Measurements from ENCODE around the gene RHD.
"Not testable (repeated sequence)": the region's sequence is repeated elsewhere in the genome, so short reads cannot be mapped to it uniquely, and the experiment has no call there.

RHD gene

DNA sequence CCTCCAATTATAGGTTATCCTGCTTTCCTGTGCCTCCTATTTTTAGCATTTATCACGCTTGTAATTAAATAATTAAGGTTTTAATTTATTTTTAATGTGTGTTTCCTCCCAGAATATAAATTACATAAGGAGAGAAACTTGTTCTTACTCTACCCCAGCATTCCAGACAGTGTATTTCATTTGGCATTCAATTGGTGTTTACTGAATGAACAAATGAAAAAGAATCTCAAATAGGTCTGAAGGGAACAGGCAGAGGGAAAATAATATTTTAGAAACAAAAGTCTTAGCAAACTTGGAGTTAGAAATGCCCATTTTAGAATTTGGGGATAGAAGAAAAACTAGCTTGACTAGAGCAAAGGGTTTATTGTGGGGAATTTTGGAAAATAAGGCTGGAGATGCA is 15.1 kb upstream of the RHD start:
- no peak for DNase-seq (ENCODE audit: low read depth in 2 of 2)

DNA sequence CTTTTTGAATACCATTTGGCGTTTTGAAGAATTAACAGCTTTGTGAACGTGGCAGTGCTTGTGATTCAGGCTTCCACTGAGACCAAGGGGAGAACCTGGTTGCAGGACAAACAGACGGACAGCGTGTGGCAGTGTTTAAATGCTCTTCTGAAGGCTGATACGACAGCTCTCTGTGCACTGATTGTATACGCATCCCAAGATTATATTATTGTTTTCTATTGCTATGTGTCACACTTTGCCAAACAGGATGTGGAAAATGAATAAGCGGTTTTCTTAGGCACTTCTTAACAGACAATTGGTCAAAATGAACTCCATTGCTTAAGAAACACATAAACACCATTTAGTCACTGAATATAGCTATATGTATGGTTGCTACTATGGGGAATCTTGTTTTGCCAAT is 12.5 kb upstream of the RHD start:
- DNase-seq (ENCODE audit: low read depth in 2 of 2): not testable (repeated sequence)

DNA sequence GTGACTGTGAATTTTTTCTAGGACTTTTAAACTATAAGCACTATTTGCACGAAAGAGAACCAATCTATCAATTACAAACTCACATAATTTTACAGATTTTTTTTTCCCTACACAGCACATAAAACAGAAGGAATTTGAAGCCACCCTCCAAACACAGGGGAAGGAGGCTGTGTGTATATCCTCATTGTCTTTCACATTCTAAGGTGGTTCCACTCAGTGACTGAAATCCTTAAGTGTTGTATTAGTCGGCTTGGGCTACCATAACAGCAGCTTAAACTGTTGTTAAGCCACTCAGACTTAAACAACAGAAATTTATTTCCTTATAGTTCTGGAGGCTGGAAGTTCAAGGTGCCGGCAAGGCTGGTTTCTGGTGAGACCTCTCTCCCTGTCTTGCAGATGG is 12.0 kb upstream of the RHD start:
- not testable (repeated sequence) for DNase-seq (ENCODE audit: low read depth in 2 of 2)

DNA sequence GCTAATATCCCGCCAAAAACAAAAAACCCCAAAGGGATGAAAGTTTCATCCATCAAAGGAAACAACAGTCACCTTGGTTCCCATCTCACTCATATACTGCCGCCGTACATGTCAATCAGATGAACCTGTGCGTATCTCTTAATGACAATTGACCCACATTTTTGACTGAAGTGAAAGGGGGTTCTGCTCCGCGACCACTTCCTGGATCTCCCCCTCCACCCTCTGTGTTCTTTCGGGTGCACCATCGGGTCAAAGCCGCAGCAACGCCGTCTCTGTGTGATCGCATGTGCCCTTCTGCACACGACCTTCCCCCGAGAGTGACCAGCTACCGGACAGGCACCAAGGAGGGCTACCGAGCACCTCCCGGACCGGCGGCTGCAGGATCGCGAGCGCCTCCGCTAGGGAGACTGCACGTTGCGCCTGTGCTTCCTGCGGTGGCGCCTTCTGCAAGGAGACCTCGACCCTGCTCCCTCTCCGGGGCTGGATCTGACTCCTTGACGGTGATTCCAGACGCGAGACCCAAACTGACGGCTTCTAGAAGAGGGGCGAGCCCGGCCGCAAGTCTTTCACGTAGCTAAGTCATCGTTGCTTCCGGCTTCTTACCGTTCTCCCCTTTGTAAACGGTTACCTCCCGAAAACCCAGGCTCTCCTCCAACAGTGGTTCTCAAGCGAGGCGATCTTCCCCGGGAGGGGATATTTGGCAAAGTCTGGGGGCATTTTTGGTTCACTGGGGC is 5.6 kb upstream of the RHD start:
- DNase-seq (ENCODE audit: low read depth in 2 of 2): not testable (repeated sequence)

DNA sequence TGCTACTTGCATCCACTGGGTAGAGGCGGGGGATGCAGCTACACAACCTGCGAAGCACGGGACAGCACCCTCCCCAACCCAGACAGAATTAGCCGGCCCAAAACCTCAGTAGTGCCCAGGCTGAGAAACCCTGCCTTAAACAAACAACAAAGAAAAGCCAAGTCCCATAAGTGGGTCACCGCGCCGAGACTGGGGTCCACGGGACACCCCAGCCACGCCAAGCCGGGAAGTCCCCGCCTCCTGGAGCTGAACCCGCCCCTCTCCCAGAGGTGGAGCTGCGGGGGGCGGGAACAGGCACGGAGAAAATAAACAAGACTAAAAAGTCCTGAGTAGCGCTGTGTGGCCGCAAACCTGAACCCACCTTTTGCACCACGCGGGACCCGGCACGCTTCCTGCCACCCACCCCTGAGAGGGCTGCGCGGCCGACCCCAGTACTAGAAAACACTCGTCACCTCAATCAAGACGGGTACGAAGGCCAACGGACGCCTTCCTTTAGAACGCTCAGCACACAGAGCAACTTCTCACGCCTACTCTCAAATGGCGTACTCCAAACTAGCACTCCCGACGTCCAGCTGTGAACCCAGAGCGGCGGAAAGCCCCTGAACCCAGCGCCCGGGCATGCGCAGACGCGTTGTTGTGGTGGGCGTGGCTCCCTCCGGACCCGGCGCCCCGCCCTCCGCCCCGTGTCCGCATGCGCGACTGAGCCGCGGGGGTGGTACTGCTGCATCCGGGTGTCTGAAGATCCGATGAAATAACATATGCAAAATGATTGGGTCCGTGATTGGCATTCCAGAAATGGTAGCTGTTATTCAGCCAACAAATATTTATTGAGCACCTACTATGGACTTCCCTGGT is 4.8 kb upstream of the RHD start:
- peak; percentile 83 to 86 for DNase-seq (ENCODE audit: low read depth in 2 of 2)

DNA sequence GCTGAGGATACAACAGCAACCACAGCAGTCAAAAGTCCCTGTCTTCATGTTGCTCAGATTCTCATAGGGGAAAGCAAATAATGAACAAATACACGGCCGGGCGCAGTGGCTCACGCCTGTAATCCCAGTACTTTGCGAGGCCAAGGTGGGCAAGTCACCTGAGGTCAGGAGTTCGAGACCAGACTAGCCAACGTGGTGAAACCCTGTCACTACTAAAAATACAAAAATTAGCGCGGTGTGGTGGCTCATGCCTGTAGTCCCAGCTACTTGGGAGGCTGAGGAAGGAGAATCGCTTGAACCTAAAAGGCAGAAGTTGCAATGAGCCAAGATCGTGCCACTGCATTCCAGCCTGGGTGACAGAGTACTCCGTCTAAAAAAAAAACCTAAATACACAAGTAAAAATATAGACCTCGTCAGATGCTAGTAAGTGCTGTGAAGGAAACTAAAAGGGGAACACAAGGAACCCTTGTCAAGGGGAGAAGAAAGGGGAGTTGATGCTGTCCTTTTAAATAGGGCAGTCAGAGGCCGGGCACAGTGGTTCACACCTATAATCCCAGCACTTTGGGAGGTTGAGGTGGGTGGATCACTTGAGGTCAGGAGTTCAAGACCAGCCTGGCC is 4.1 kb upstream of the RHD start:
- not testable (repeated sequence) for DNase-seq (ENCODE audit: low read depth in 2 of 2)

DNA sequence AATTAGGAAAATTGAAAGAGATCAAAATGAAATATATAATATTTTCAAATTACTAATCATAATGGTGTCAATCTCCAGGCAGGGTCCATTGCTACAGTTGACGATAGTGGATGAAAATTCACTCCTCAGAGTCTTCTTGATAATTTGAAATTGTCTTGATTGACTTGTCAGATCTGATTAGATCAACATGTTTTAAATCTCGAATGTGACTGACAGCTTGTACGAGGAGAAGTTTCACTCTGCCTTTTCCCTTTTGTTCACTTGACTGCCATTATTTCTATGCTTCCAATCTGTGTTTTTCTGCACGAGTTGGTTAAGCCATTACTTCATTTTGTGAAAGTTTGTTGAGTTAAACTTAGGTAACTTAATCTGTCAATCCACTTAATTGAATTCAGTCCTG is 3.3 kb downstream of the RHD start:
- not testable (repeated sequence) for DNase-seq (ENCODE audit: low read depth in 2 of 2)

DNA sequence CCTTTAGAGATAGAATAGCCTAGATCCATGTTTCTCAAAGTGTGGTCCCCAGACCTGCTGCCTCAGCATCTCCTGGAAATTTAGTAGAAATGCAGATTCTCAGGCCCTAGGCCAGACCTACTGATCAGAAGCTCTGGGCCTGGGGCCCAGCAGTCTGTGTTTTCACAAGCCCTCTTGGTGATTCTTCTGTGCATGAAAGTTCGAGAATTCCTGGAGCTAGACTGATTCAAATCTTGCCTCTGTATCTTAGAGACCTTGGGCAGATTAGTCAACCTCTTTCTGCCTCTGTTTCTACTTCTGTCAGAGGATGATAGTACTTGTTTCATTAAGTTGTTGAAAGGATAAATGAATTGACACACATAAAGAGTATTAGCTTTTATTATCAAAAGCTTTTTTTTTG is 5.0 kb downstream of the RHD start:
- DNase-seq (ENCODE audit: low read depth in 2 of 2): not testable (repeated sequence)

DNA sequence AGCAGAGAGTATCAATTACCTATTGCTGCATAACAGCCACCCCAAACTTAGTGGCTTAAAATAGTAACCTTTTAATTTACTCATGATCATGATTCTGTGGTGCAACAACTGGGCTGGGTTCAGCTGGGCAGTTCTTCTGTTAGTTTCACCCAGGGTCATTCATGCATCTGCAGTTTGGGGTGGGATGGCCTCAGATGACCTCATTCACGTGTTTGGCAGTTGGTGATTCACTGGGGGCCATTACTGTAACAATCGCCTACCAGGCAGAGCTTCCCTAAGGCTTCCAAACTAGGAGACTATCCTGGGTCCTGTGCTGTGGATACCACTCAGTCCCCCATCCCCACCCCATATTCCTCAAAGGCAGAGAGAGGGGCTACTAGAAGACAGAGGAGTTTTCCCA is 6.0 kb downstream of the RHD start:
- not testable (repeated sequence) for DNase-seq (ENCODE audit: low read depth in 2 of 2)

DNA sequence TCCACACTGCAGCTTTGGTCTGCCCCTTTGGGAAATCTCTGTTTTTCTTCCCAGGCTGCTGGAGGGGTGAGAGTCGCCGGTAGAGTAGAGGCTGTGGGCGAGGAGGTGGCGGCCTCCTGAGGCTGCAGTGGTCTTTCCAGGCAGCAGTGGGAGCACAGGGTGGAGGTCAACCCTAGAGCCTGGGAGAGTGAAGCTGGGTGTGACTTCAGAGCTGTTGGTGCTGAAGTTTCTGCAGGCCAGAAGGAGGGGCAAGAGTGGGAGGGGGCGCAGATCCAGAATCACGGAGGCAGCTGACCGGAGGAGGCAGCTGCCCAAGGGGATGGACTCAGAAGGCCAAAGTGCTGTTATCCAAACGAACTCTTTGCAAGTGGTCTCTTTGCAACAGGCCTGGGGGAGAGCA is 6.5 kb downstream of the RHD start:
- DNase-seq (ENCODE audit: low read depth in 2 of 2): not testable (repeated sequence)

DNA sequence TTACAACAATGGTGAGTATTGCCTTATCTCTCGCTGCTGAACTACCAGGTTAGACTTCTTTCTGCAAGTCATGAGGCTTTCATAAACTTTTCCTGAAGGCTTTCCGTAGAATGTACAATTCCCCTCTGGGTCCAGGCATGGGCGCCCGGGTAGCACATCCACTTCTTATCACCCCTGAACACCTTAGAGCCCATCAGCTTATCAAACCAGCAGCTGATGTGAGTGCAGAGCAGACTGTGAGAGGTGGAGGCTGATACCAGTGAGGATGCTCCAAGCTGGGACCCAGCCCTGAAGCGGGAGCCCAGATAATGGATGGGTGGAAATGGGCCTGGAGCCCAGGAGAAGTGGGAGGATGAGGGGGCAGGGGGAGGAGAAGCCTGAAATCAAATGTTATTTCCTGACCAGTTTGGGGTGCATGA is 7.4 kb downstream of the RHD start:
- not testable (repeated sequence) for DNase-seq (ENCODE audit: low read depth in 2 of 2)

DNA sequence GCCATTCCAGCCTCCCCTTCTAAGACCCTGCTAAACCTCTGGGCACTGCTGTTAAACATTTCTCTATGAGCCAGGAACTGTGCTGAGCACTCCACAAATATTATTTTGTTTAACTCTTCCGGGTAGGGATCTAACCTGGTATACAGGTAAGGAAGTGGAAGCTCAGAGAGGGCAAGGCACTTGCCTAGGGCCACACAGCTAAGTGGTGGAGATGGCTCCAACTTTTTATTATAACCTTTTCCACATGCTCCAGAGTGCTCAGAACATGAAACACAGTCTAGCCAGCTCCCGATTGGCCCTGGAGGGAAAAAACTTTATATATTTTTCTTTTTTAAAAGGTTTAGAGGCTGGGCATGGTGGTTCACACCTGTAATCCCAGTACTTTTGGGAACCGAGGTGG is 13.6 kb downstream of the RHD start:
- DNase-seq (ENCODE audit: low read depth in 2 of 2): not testable (repeated sequence)

DNA sequence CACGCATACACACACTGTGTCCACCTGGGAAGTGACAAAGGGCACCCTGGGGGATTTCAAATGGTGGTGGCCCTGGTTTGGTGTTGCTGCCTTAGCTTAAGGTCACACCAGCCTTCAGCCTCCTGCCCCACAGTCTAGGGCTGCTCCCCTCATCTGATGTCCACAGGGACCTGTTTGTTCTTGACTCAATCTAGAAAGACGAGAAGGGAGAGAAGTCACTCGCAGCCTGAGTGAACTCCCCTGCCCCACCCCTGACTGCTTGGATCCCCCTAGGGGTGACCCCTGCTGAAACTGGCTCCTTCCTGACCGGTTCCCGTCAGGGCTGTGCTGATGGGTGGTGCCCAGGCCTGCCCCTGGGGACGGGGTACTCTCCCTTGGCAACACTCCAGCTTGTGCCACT is 14.9 kb downstream of the RHD start:
- DNase-seq (ENCODE audit: low read depth in 2 of 2): not testable (repeated sequence)

DNA sequence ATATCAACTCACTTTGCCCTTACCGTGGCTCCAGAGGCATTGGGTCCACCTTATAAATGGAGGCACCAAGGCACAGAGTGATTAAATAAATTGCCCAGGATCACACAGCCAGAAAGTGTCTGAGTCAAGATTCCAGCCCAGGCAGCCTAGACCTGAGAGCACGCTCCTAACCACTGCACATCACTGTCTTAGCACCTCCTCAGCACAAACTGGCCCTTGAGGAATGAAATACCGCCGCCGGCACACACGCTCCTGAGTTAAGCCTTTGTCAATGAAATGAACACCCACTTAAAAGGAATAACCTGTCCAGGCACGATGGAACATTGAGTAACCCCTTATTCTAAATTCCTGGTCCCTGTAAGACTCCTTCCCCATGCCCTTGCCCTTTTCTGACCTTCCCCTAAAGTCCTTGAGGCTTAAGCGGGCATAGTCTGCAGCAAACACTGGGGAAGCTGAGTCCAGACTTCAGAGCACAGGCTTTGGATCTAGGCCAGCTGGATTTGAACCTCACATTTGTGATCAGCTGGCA is 16.3 kb downstream of the RHD start:
- not testable (repeated sequence) for DNase-seq (ENCODE audit: low read depth in 2 of 2)

DNA sequence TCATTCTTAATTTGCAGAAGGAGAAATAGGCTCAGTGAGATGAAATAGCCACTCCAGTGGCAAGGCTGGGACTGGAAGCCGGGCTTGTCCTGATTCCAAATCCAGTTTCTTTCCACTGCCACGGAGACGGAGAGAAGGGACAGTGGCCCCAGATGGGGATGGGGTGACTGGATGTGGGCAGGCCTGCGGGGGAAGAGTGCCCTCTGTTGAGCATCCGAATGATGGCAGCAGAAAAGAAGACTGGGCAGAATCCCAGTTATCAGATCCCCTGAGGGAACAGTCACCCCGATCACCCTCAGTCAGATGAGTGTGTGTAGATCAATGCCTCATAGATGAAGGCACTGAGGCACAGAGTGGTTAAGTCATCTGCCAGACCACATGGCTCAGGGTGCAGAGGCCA is 17.7 kb downstream of the RHD start:
- DNase-seq (ENCODE audit: low read depth in 2 of 2): not testable (repeated sequence)

DNA sequence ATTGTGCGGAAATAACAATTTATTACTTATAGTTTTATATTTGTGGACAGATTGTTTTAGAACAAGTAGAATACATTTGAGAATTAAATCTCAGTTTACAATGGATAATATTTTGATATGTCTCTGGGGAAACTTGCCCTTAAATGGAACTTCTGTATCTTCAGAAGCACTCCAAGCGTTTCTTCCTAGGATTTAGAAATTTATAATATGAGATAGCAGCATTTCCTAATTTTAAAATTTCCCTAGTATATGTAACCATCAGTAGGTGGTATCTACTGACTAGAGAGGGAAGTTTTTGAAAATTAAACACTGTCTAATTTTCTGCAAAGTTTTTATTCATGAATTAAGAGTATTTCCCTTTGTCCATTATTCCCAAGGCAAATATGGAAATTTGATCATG is 21.1 kb downstream of the RHD start:
- DNase-seq (ENCODE audit: low read depth in 2 of 2): not testable (repeated sequence)

DNA sequence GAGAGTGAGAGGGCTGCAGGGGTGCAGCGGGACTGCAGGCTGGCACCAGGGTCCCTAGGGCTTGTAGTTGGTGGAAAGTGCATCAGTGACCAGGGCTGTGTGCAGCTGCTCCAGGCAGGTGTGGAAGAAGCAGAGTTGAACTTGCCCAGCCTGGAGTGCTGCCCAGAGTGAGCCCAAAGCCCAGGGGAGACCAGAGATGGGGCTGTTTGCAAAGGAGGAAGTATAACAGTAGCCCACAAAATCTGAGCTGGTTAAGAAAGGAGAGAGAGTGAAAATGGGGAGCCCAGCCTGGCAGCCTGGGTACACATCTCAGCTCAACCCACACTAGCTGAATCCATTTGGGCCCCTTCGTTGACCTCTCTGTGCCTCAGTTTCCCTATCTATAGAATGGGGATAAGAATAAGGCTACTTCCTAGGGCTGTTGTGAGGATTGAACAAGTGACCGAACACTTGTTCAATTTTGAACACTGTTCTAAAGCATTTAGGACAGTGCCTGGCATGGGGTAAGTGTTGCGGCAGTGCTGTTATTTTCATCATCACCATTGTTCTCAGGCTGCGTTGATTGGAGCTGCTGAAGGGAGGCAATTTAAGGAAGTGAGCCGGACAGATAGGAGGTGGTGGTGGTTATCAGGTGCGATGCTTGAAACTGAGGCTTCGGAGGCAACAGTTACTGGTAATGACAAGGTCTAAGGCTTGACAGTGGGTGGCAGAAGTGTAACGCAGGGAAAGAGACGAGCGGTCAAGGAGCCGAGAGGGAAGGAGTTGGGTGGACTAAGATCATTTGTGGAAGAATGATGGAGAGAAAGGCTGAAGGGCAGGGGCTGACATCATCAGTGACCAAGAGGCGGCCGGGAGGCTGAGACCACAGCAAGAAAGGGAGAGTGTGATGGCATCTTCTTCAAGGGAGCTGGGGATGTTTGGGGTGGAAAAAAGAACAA is 22.8 kb downstream of the RHD start:
- DNase-seq (ENCODE audit: low read depth in 2 of 2): not testable (repeated sequence)

DNA sequence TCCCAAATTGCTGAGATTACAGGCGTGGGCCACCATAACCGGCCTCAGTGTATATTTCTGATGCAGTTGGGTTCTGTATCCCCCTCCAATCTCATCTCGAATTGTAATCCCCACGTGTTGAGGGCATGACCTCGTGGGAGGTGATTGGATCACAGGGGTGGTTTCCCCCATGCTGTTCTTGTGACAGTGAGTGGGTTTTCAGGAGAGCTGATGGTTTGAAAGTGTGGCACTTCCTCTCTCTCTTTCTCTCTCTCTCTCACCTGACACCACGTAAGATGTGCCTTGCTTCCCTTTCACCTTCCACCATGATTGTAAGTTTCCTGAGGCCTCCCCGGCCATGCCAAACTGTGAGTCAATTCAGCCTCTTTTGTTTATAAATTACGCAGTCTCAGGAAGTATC is 24.2 kb downstream of the RHD start:
- not testable (repeated sequence) for DNase-seq (ENCODE audit: low read depth in 2 of 2)

DNA sequence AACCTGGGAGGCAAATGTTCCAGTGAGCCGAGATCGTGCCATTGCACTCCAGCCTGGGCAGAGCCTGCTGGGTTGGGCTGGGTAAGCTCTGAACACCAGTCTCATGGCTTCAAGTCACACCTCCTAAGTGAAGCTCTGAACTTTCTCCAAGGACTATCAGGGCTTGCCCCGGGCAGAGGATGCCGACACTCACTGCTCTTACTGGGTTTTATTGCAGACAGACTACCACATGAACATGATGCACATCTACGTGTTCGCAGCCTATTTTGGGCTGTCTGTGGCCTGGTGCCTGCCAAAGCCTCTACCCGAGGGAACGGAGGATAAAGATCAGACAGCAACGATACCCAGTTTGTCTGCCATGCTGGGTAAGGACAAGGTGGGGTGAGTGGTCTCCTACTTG is 28.4 kb downstream of the RHD start:
- not testable (repeated sequence) for DNase-seq (ENCODE audit: low read depth in 2 of 2)

DNA sequence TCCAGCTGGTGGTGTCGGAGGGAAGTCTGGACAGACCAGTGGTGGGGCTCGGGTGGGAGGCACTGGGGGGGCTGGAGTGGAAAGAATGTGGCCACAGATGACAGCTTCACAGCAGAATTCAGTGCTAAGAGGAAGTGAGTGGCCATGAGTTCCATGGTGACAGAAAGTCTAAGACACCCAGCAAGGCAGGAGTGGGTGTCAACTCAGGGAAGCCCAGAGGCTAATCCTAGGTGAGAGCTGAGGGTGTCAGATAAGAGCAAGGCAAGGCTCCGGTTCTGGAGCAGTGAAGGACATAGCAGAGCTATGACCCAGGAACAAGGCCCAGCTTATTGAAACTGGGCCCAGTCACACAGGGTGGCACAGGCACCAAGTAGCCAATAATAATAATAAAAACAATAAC is 30.0 kb downstream of the RHD start:
- DNase-seq (ENCODE audit: low read depth in 2 of 2): not testable (repeated sequence)

DNA sequence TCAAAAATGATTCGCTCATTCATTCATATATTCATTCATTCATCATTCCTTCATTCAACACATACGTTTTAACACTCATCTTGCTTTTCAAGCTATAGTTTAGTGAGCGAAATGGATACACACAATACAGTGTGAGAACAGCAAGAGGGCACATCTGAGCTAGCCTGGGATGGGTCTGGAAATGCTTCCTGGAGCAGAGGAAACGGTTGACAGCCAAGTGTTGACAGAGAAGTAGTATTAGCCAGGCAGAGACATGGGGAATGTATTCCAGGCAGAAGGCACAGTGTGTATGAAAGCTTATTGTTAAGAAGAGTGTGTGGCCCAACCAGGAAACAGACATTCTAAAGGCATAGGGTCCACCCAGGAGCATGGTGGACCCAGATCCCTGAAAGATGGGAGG is 32.6 kb downstream of the RHD start:
- DNase-seq (ENCODE audit: low read depth in 2 of 2): not testable (repeated sequence)

Data from stimulated activated CD8-positive, alpha-beta memory T cell treated with anti-CD3 and anti-CD28 coated beads, Interleukin-2, amount 100 ng/mL, for 48 hours (primary cell).